M059J (cell line): ENCODE results near the gene HOXC6. TPM values are rescaled to one million over a fixed set of nuclear protein-coding genes. Genes with fewer than 3 reads are reported as not detected.
"Not testable (repeated sequence)": the region's sequence is repeated elsewhere in the genome, so short reads cannot be mapped to it uniquely, and the experiment has no call there.

Experiments used
- DNase-seq: peaks from one replicate; pipeline ENCODE4 v3.0.0-alpha.2; 2012; ENCODE audit warnings: low read depth
- total RNA-seq: library from RNA; depleted of rRNA; stranded (reverse); fragments of >200 nt; shearing (Covaris generic); gene quantifications from 2 replicates; pipeline ENCODE4 v1.2.3, GENCODE V29; 2014

The HOXC6 gene
- total RNA-seq, 1 experiment from 2014 or later = 5.2 TPM

GRCh38 chr12:54041097-54041690 lies 13.0 kb downstream of the HOXC6 start:
- no peak for DNase-seq

DNA sequence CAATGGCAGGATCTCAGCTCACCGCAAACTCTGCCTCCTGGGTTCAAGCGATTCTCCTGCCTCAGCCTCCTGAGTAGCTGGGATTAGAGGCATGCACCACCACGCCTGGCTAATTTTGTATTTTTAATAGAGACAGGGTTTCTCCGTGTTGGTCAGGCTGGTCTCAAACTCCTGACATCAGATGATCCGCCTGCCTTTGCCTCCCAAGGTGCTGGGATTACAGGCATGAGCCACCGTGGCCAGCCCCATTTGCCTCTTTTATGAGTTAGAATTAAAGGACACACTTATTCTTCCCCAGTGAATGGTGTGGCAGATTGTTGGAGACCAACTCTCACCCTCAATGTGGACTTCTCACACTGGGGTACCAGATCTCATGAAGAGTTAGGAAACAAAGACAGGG lies 13.8 kb downstream of the HOXC6 start:
- DNase-seq = not testable (repeated sequence)

- DNase-seq = no peak
Measured at GRCh38 chr12:54042970-54043853, 15.0 kb downstream of the HOXC6 start.

DNA sequence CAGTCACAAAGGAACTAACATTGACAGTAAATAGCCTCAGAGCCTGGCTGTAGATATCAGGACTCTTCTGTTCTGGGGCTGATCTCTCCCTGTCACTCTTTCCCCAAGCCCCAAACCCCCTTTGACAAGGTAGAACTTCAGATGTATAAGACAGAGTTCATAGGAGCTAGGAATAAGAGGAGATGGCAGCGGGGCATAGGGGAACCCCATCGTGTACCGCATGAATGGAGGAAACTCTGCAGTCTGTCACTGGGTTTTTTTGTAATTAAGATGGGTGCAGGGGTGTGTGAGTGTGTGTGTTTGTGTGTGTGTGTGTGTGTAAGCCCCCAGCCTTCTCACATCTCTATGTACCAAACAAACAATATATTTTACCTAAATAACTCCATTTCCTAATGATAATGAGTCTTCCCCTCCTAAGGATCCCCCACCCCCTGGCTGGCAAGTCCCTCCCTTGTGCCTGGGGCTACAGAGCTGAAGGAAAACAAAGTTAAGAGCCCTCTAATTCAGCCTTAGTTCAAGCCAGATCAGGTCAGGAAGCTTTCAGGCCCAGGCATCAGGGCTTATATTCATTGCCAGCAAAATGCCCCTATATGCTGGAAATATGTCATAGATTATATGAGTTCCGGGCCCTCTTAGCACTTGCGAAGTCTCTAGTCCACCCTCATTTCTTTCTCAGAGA lies 16.3 kb downstream of the HOXC6 start:
- DNase-seq = no peak

DNA sequence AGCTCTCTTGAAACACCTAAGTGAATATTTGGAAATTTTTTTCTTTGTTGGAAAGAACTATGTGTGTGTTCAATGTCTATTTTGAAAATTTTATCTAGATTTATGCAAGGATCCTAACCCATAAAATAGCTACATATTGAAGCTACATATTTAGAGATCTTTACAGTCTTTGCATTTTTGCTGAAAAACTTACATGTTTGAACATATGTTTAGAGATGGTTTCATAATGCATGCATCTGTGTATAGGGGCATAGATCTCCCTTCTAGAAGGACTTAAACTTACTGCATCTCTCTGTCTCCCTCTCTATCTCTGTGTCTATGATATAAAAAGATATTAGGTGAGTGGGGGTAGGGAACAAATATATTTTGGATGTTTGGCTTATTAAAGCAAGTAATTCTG lies 17.2 kb downstream of the HOXC6 start:
- DNase-seq = no peak

DNA sequence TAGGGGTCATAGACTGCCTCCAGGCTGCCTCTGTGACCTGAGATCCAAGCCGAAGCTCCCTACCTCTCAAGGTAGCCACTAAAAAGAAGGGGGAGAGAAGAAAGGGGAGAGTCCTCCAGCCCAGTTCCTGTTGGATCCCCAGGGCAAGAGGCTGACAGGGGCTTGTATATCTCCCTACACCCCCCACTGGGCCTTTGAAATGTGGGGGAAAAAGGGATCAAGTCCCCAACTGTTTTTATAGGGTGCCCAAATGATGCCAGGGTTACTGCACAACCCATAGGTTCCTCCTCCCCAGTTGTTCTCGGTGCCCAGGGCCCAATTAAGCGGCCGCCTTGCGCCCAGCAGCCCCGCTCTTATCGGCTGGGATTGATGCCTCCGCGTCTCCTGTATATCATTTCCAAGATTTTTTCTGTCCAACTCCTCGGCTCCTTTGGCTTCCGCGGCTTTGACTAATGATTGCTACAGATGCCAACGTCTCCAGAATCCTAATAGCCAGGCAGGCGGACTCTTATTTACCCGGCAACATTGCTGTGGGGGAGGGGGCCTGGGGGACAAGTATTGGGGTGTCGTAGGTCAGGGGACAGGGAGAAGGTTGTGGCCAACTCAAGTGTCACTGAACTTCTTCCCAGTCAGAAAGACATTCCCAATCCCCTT lies 17.8 kb downstream of the HOXC6 start:
- DNase-seq = no peak

DNA sequence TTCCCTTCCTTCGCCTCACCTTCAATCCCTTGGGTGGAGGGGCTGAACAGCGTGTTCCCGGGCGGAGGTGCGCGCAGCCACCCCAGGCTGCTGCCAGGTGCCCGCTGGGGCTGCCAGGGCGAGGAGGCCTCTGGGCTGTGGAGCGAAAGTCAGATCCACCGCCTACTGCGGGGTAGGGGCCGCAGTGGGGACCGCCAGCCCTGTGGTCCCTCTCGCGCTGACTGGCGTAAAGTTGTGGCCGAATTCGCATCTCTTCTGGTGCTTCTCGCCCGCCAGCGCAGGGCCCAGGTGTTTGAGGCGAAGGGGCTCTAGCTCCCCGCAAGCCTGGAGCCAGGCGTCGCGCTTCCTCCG lies 18.5 kb downstream of the HOXC6 start:
- no peak for DNase-seq

GRCh38 chr12:54047160-54047963 lies 19.1 kb downstream of the HOXC6 start:
- DNase-seq = no peak

- no peak for DNase-seq
Measured at GRCh38 chr12:54047964-54048303, 19.7 kb downstream of the HOXC6 start.

DNA sequence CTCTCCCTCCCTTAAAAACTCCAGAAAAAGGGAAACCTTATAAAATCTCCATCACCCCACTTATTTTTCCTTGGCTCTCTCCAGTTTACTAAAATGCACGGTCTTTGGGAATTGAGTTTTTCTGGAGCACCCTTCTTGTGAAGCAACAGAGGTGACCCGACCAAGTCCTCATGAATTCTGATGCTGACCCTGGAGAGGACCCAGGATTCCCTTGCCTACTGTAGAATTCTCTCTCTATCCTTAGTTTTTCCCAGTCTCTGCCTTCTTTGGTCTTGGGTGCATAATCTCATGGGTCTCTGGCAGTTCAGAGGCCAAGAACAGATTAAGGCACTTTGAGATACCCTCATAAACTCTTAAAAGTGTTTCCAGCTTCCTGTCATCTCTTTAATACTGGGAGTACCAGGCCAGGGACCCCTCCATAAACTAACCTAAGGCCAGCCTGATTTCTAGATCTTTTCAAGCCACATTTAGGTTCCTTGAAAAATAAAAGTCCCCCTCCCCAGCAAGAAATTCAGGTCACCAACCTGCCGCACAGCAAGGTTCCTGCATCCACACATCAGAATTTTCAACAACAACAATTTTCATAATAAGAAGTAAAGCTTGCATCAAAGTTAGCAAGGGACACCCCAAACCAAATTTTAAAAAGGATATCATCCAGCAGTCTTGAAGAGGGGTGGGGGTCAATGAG lies 20.3 kb downstream of the HOXC6 start:
- no peak for DNase-seq

GRCh38 chr12:54049108-54049507 lies 20.9 kb downstream of the HOXC6 start:
- DNase-seq = no peak

- no peak for DNase-seq
Measured at GRCh38 chr12:54050482-54050810, 22.2 kb downstream of the HOXC6 start.

- DNase-seq = peak; percentile 14
Measured at GRCh38 chr12:54051026-54051842, 23.0 kb downstream of the HOXC6 start.

DNA sequence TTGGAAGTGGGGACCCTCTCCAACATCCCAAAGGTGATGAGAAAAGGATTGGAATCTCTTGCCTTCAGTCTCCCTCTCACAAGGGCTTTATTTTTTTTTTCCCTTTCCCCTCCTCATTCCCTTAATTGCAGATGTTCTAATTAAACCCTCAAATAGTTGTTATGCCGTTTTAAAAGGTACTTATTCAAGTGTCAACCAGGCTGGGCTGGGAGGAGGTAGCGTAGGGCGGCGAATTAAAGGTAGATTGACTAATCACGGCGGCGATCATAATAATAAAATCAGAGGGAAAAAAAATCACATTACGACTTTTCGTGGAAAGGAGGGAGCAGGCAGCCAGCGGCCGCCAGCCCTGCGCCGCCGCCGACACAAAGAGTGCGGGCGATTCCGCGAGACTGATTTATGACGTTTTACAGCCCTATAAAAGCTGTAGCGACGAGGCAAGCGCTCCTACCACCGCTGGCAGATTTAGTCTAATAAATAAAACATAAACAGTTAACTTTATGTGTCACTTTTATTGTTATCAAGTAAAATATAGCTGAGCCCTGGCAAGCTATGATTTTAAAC lies 23.7 kb downstream of the HOXC6 start:
- peak; percentile 65 for DNase-seq

DNA sequence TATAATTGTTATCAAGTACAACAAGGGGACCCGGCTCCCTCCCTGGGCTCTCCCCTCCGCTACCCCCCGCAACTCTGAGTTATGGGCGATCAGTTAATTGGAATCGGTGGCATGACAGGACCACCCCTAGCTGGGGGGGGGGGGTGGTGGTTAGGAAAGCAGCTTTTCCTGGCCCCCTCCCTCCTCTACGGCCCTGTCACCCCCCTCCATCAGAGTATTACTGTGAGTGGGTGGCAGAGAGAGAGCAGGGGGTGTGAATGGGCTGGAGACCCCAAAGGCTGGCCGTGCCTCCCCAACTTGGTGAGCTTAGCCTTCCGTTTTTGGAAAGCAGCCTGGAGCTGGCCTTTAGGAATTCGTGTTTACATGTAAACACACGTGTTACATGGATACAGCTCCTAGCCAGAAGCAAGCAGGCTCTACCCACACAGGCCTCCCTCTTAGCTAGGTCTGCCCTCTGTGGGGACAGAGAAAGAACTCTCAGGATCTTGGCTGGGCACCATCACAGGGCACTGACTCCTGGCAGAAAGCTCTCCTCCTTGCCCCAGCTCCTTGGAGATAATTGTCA lies 24.3 kb downstream of the HOXC6 start:
- peak; percentile 42 for DNase-seq

- no peak for DNase-seq
Measured at GRCh38 chr12:54053003-54053750, 24.9 kb downstream of the HOXC6 start.

DNA sequence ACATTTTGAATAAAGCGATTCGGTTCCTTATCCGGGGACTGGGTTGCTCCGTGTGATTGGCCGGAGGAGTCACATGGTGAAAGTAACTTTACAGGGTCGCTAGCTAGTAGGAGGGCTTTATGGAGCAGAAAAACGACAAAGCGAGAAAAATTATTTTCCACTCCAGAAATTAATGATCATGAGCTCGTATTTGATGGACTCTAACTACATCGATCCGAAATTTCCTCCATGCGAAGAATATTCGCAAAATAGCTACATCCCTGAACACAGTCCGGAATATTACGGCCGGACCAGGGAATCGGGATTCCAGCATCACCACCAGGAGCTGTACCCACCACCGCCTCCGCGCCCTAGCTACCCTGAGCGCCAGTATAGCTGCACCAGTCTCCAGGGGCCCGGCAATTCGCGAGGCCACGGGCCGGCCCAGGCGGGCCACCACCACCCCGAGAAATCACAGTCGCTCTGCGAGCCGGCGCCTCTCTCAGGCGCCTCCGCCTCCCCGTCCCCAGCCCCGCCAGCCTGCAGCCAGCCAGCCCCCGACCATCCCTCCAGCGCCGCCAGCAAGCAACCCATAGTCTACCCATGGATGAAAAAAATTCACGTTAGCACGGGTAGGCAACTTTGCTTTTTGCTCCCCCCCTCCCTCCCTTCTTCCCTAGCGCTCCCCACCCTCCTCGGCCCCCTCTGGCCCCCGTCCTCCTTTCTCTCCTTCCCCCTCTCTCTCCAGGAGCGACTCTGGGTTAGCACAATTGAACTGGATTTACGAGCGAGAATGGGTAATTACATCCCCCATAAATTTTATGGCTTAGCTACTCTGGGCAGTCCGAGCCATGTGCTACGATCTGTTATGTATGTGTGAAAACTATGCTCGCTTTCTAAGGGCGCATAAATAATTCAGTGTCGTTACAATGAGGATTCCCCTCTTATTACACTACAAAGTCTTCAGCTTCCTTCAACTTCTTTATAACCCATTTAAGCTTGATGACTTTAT lies 25.8 kb downstream of the HOXC6 start, which contains the start of gene HOXC4:
HOXC4 (plus strand) TSS at position 85 of the 991 bp plus-strand sequence; CDS start at position 173, 88 bp downstream.
- no peak for DNase-seq
